Measurements from ENCODE around the gene ALDH1L1. TPM values are rescaled to one million over a fixed set of nuclear protein-coding genes. Genes with fewer than 3 reads are reported as not detected.

The ALDH1L1 gene
- total and polyA plus RNA-seq, 2 of the 8 experiments (the other 6 are each of a cell fraction or from before 2014, with no cell fraction given) = 0.98 to 1.6 TPM

- Histone ChIP-seq H3K79me2 (ENCODE audit: control insufficient read depth in 1 of 2, insufficient read depth in 2 of 2, low read length in 2 of 2) (no peaks in the 10 kb centered on the region), H2AFZ (ENCODE audit: low read length) (no peak overlapping the region), H2AK5ac (ENCODE audit: low read depth, low read length) (no peak overlapping the region), H2BK5ac (ENCODE audit: low read depth, low read length) (no peak overlapping the region), H3K4ac (replicated peaks; ENCODE audit: insufficient read length, low read depth, low read length) (no peak overlapping the region), H3K4me1 (replicated peaks in 1 of 4; ENCODE audit: control insufficient read depth in 3 of 4, insufficient read depth in 4 of 4, low read length in 3 of 4) (no peaks in the 10 kb centered on the region), H3K4me3 (ENCODE audit: extremely low read depth in 1 of 4, insufficient read depth in 2 of 4, low read depth in 3 of 4, low read length in 4 of 4) (no peak overlapping the region), H3K9me3 (ENCODE audit: insufficient read depth in 2 of 2, low read depth in 1 of 2, low read length in 1 of 2) (peaks cover 0 to 2% of the 10 kb centered on the region in 2 experiments; a peak in 1 of 4 replicates), H3K4me2 (ENCODE audit: insufficient read depth in 1 of 2, low read depth in 2 of 2, low read length in 2 of 2) (no peak overlapping the region), H3K56ac (replicated peaks; ENCODE audit: insufficient read length, low read depth, low read length) (no peak overlapping the region), H4K20me1 (replicated peaks in 1 of 2; ENCODE audit: control insufficient read depth in 1 of 2, insufficient read depth in 2 of 2, low read length in 2 of 2) (no peaks in the 10 kb centered on the region), H2BK15ac (ENCODE audit: low read length) (no peak overlapping the region), H4K91ac (replicated peaks; ENCODE audit: insufficient read length, low read length) (no peak overlapping the region), H3K27me3 (replicated peaks in 1 of 4; ENCODE audit: control insufficient read depth in 3 of 4, extremely low read depth in 1 of 4, insufficient read depth in 3 of 4, low read length in 3 of 4) (no peaks in the 10 kb centered on the region), H2BK20ac (ENCODE audit: low read length) (no peak overlapping the region), H4K8ac (ENCODE audit: extremely low read depth, insufficient read depth, low read length) (no peak overlapping the region), H4K5ac (ENCODE audit: insufficient read length, low read depth, low read length) (no peak overlapping the region), H3K79me1 (ENCODE audit: low read depth, low read length) (no peaks in the 10 kb centered on the region), H3K14ac (ENCODE audit: insufficient read length) (no peak overlapping the region), H3K36me3 (ENCODE audit: control insufficient read depth in 2 of 4, insufficient read depth in 4 of 4, low read length in 3 of 4) (no peaks in the 10 kb centered on the region), H3K23me2 (ENCODE audit: low read depth, low read length) (no peaks in the 10 kb centered on the region; the same call in 1 of the 2 replicates), H3K23ac (ENCODE audit: insufficient read length) (no peak overlapping the region), H3K9ac (replicated peaks in 1 of 4; ENCODE audit: extremely low read depth in 1 of 4, low read depth in 3 of 4, low read length in 3 of 4) (no peak overlapping the region), H3K27ac (ENCODE audit: low read depth, low read length) (no peak overlapping the region), H2BK12ac (ENCODE audit: low read depth, low read length) (no peak overlapping the region), H3K18ac (ENCODE audit: extremely low read depth, low read length) (no peak overlapping the region), H2BK120ac (replicated peaks; ENCODE audit: low read depth, low read length) (no peak overlapping the region)
- POLR2A ChIA-PET (ENCODE audit: partially characterized antibody) = no interaction called here
- FAIRE-seq (no peak), DNase-seq (ENCODE audit: low read depth in 1 of 2, low spot score in 2 of 2) (no peak)
- CTCF ChIA-PET (ENCODE audit: partially characterized antibody) = no interaction called here
- 63% methylated on average over 1 of the region's 1 CpG; no CpG with 5 or more reads in 1 of the 2 experiments for WGBS, 2 experiments (ENCODE audit: extremely low coverage in 1 of 2, insufficient coverage in 1 of 2, insufficient read length in 1 of 2, insufficient replicate concordance in 2 of 2, low coverage in 1 of 2, low lambda C conversion rate in 2 of 2, missing lambda C conversion rate in 1 of 2)
- TF ChIP-seq CEBPB (IDR thresholded peaks at IDR 0.05; ENCODE audit: low read depth, low read length) = no peak
- TF ChIP-seq JUN (IDR thresholded peaks at IDR 0.05; ENCODE audit: low read depth, low read length) = no peak
- no peak for TF ChIP-seq SUZ12 (IDR thresholded peaks at IDR 0.05; ENCODE audit: low read length)
- no peak for TF ChIP-seq NRF1 (IDR thresholded peaks at IDR 0.05; ENCODE audit: low read depth, low read length)
- TF ChIP-seq HDAC2 (IDR thresholded peaks at IDR 0.05; ENCODE audit: borderline replicate concordance in 1 of 2, low read depth in 2 of 2, low read length in 2 of 2) = no peak
- no peak for TF ChIP-seq POU5F1 (IDR thresholded peaks at IDR 0.05; ENCODE audit: low read depth, low read length)
- no peak for TF ChIP-seq EZH2 (IDR thresholded peaks at IDR 0.05; ENCODE audit: low read depth, low read length, severe bottlenecking)
- no peak for TF ChIP-seq SIRT6 (IDR thresholded peaks at IDR 0.05; ENCODE audit: low read length)
- TF ChIP-seq KDM1A (IDR thresholded peaks at IDR 0.05; ENCODE audit: borderline replicate concordance, low read length) = no peak
- no peak for TF ChIP-seq POLR2A (IDR thresholded peaks at IDR 0.05; ENCODE audit: control extremely low read depth in 1 of 2, low read depth in 2 of 2, low read length in 2 of 2)
- no peak for TF ChIP-seq MAFK (IDR thresholded peaks at IDR 0.05; ENCODE audit: low read depth, low read length)
- TF ChIP-seq, protein P1, sequence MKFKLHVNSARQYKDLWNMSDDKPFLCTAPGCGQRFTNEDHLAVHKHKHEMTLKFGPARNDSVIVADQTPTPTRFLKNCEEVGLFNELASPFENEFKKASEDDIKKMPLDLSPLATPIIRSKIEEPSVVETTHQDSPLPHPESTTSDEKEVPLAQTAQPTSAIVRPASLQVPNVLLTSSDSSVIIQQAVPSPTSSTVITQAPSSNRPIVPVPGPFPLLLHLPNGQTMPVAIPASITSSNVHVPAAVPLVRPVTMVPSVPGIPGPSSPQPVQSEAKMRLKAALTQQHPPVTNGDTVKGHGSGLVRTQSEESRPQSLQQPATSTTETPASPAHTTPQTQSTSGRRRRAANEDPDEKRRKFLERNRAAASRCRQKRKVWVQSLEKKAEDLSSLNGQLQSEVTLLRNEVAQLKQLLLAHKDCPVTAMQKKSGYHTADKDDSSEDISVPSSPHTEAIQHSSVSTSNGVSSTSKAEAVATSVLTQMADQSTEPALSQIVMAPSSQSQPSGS (IDR thresholded peaks at IDR 0.05; ENCODE audit: low read length) = no peak
- TF ChIP-seq RBBP5 (IDR thresholded peaks at IDR 0.05; ENCODE audit: borderline replicate concordance, low read depth, low read length) = no peak
- no peak for TF ChIP-seq BCL11A (IDR thresholded peaks at IDR 0.05; ENCODE audit: low read depth in 2 of 2, low read length in 2 of 2)
Measured at GRCh38 chr3:126226374-126226773, 46.0 kb upstream of the ALDH1L1 start.
